ENCODE data around the gene YPEL2.
"Not testable (repeated sequence)": the region's sequence is repeated elsewhere in the genome, so short reads cannot be mapped to it uniquely, and the experiment has no call there.

Gene YPEL2

DNA sequence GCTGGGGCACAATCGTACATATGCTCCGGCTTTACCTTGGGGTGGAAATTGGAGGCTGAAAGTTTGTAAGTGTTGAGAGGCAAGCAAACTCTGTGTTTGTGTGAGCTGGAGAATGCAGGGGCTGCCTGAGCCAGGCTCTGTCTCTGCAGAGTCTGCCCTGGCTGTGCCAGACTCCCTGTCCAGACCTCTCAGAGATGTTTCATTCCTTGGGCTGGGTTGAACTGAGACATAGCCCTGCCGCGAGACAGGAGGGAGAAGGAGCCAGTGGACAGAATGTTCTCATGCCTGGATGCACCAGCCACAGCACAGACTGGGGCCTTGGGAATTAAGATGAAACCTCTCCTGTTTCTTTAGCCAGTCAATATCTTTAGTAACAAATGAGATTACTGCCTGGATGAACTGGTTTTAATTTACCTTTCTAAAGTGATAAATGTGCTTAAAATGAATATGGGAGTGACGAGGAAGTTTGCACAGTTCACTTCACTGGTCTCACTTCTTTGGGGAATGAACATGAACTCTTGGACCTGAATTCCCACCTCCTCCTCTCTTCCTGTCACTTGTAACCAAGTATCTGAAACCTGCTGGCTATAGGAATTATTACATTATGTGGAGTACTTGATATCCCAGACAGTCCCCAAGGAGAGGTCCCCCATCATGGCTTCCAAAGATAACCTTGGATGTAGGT is 40.1 kb downstream of the YPEL2 start:
- no peak overlapping the region for H3K4me3 ChIP-seq
- H3K27ac ChIP-seq = peak overlapping the region in 20 of 21 experiments; percentile 28 to 87 (median 74)

GRCh38 chr17:59372138-59372751 is 40.8 kb downstream of the YPEL2 start:
- H3K27ac ChIP-seq = peak overlapping the region in 20 of 21 experiments; percentile 53 to 87 (median 74)
- no peak overlapping the region for H3K4me3 ChIP-seq

GRCh38 chr17:59373882-59374495 is 42.5 kb downstream of the YPEL2 start:
- peak overlapping the region in 19 of 21 experiments; percentile 33 to 87 (median 76) for H3K27ac ChIP-seq
- no peak overlapping the region for H3K4me3 ChIP-seq

- Histone ChIP-seq H3K4me3 (no peak overlapping the region), H3K27ac (peak overlapping the region in 19 of 21 experiments; percentile 8 to 87 (median 75))
Measured at GRCh38 chr17:59374612-59375011, 43.2 kb downstream of the YPEL2 start.

- Histone ChIP-seq H3K4me3 (no peak overlapping the region), H3K27ac (peak overlapping the region in 8 of 21 experiments; percentile 19 to 86 (median 33))
Measured at GRCh38 chr17:59375857-59376256, 44.4 kb downstream of the YPEL2 start.

DNA sequence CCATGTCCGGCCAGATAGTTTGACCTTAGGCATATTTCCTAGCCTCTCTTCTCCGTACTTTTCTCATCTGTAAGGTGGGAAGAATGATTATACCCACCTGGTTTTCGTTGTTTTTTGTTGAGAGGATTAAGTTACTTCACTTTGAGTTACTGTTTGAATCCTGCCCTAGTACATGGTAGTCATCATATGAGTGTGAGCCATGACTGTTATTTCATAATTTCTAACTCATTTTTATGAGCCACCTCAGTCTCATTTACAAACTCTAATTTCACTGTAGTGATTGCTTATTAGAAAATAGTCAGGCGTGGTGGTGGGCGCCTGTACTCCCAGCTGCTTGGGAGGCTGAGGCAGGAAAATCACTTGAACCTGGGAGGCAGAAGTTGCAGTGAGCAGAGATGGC is 45.1 kb downstream of the YPEL2 start:
- no peak overlapping the region for H3K4me3 ChIP-seq
- peak overlapping the region in 3 of 21 experiments; percentile 28 to 33 (median 31) for H3K27ac ChIP-seq

- H3K4me3 ChIP-seq = no peak overlapping the region
- peak overlapping the region in 9 of 21 experiments; percentile 16 to 81 (median 49) for H3K27ac ChIP-seq
Measured at GRCh38 chr17:59377410-59377809, 46.0 kb downstream of the YPEL2 start.

- H3K27ac ChIP-seq = peak overlapping the region in 13 of 21 experiments; percentile 4 to 81 (median 45)
- no peak overlapping the region for H3K4me3 ChIP-seq
Measured at GRCh38 chr17:59378675-59379074, 47.2 kb downstream of the YPEL2 start.

GRCh38 chr17:59380474-59380873 is 49.0 kb downstream of the YPEL2 start:
- H3K27ac ChIP-seq = peak overlapping the region in 13 of 21 experiments; percentile 6 to 85 (median 69)

DNA sequence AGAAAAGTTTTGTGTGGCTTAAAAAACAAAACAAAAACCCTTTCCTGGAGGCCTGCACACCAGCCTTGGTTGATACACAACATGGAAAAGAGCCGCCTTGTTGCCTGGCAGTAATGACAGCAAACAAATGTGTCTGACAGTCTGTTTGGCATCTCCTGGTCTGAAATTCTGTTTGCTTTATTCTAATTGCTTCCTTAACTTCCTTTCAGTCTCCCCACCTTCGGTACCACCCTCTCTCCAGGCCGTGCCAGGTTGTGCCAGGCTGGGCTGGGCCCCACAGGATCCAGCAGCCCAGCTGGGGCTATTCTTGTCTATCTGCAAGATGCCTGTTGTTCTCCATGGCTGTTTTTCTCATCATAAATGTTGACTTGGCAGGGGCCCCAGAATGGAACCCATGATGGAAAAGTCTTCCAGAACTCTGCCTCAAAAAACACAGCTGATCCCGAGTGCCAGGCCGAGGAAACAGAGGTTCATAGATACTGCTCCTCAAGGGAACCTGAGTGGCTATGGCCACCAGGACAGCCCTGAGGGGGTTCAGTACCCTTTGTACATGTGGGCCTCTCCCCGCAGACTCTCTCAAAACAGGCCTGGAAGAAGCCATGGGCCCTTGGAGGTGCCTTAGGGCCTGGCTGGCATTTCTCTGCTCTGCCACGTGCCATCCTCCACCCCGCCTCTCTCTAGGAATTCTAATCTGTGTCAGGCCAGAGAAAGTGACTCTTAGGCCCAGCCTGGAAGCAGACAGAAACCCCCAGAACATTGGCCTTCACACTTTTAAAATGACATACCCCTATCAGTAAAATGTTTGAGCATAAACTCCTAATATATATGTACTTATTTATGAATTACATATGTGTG is 50.5 kb downstream of the YPEL2 start:
- Histone ChIP-seq H3K27ac (peak overlapping the region in 17 of 21 experiments; percentile 2 to 85 (median 69)), H3K4me3 (no peak overlapping the region)

More at GRCh38 chr17:59380474-59380873, 49.0 kb downstream of the YPEL2 start:
- no peak overlapping the region for H3K4me3 ChIP-seq

DNA sequence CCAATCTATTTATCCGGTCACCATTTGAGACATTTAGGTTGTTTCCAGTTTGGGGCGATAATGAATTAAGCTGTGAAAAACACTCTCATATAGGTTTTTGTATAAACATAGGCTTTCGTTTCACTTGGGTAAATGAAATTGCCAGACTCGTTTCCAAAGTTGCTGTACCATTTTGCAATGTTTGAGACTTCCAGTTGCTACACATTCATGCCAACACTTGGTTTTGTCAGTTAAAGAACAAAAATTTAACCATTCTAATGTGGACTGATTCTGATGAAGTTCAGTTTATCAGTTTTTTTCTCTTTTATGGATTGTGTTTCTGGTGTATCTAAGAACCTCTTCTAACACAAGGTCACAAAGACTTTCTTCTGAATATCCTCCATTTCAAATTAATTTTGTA is 52.4 kb downstream of the YPEL2 start:
- no peak overlapping the region for H3K27ac ChIP-seq

GRCh38 chr17:59387351-59388068 is 56.1 kb downstream of the YPEL2 start:
- H3K4me3 ChIP-seq = no peak overlapping the region
- H3K27ac ChIP-seq = peak overlapping the region in 2 of 21 experiments; percentile 21 to 29

More for the DNA sequence above, 52.4 kb downstream of the YPEL2 start:
- H3K4me3 ChIP-seq = no peak overlapping the region

GRCh38 chr17:59388069-59388556 is 56.7 kb downstream of the YPEL2 start:
- H3K4me3 ChIP-seq = no peak overlapping the region

DNA sequence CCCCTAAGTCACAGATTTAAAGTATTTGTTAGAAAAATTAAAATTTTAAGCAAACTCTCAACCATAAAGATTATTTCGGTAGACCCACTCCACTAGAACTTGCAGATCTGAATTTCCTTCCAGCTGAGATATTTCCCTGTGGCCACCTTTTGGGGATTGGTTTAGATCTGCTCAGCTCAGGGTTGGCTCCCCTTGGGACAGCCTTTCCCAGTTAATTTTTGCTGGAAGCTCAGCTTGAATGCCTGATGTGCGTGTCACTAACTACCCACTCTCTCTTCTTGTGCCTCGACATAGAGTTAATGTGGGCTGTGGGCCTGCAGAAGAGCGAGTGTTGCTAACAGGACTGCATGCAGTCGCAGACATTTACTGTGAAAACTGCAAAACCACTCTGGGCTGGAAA is 57.6 kb downstream of the YPEL2 start:
- Histone ChIP-seq H3K4me3 (no peak overlapping the region), H3K27ac (peak overlapping the region in 1 of 21 experiments; percentile 30)

More at GRCh38 chr17:59388069-59388556, 56.7 kb downstream of the YPEL2 start:
- peak overlapping the region in 3 of 21 experiments; percentile 5 to 29 (median 21) for H3K27ac ChIP-seq

DNA sequence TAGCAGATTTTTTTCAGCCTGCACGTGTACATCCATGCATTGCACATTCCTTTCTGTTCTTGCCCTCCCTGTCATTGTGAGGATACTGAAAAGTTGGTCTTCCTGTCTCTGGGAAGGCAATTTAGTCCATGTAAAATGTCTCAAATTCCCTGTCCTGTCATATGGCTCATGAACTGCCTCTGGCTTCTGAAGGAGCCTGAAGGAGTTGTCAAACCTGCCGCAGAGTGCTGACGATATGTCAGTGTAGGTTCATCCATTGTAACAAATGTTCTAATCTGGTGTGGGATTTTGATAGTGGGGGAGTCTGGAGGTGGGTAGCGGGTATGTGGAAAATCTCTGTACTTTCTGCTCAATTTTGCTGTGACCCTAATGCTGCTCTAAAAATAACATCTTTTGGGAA is 59.6 kb downstream of the YPEL2 start:
- H3K27ac ChIP-seq = no peak overlapping the region
- no peak overlapping the region for H3K4me3 ChIP-seq

- Histone ChIP-seq H3K4me3 (no peak overlapping the region), H3K27ac (no peak overlapping the region)
Measured at GRCh38 chr17:59392973-59393679, 61.7 kb downstream of the YPEL2 start.

GRCh38 chr17:59393742-59394410 is 62.4 kb downstream of the YPEL2 start:
- not testable (repeated sequence) for H3K27ac ChIP-seq, H3K4me3 ChIP-seq
